Activated gamma-delta T cell treated with Interleukin-2 at 50 U/mL for 16 hours (primary cell): ENCODE measurements around the gene STXBP1.
"Not testable (repeated sequence)": the region's sequence is repeated elsewhere in the genome, so short reads cannot be mapped to it uniquely, and the experiment has no call there.

Experiments
- DNase-seq: peaks from one replicate; pipeline ENCODE4 v3.0.0-alpha.2; 2020

The STXBP1 gene

DNA sequence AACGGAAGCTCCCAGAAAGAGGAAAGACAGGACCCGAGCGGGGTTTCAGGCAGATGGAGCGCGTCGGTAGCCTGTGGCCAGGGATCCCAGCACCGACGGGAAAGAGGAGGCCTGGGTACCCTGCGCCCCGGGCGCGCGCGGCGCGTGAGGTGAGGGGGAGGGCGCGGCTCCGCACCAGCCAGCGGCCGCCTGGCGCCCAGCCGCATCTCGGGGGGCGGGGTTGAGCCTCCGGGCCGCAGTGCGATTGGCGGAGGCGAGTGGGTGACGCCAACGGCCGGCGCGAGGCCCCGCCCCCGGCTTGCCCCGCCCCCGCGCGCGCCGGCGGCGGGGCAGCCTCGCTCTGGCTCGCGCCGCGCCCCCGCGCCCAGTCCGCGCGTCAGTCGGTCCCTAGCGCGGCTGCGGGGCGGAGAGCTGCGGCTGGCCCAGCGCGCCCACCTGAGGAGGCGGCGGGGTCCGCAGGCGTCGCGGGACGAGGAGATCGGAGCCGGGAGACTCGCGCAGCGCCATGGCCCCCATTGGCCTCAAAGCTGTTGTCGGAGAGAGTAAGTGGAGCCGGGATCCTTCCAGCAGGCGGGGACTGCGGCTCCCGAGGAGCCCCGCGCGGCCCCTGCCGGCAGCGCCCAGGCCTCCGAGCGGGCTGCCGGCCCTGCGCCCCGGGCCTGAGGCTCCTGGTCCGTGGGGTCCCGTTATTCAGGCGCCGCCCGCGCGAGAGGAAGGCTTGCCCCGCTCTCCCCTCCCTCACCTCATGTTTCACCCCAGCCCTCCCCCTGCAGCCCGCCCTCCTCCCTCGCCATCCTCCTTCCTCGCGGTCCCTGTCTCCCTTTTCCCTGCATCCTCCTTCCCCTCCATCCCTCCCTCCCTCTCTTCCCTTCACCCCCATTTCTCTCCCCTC lies at the start of gene STXBP1:
Gene STXBP1, plus strand, starts transcription at position 379 of the 892 bp plus-strand sequence. Its CDS starts 127 bp downstream, at position 506.
- peak; percentile 84 for DNase-seq

DNA sequence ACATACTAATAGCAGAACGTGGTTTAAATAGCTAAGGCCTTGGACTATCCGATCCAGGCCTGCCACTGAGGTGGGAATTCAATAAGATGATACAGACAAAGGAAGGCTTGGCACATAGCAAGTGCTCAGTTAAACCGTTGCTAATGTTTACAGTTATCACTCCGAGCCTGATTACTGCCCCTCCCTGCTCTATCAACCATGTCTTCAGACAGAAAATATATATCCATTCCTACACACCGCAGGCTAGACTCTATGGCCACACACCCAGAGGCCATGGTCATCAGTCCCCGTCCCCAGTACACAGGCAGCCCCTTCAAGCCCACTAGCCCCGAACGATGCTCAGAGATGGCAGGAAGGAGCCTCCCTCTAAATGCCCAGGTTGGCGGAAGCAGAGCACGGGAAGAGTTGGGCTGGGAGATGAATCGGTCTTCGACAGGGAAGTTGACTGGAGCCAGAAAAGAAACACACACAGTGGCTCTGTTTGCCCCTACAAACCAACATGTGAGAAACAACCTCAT lies 49.7 kb upstream of the STXBP1 start:
- no peak for DNase-seq

DNA sequence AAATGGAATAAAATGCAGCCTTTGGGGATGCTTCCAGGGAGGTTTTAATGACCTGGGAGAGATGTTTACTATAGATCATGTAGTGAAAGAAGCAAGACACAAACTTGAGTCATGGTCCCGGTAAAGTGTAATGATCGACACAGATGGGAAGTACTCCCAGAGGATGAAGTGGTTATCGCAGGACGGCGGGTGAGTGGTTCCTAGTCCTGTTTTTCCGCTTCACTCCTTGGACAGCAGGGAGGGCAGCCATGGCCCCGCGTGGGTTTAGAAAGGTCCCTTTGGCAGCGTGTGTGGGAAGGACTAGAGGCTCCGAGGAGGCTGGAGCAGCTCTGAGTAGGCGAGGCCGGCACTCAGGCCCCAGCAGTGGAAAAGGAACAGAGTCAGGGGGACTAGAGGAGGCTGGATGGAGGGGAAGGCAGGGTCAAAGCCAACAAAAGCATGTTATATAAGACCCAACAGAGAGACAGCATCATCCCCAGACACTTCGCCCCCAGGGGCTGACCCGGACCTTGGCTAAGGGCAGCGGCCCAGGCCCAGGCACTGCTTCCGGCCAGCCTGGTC lies 49.2 kb upstream of the STXBP1 start:
- DNase-seq, result no peak

DNA sequence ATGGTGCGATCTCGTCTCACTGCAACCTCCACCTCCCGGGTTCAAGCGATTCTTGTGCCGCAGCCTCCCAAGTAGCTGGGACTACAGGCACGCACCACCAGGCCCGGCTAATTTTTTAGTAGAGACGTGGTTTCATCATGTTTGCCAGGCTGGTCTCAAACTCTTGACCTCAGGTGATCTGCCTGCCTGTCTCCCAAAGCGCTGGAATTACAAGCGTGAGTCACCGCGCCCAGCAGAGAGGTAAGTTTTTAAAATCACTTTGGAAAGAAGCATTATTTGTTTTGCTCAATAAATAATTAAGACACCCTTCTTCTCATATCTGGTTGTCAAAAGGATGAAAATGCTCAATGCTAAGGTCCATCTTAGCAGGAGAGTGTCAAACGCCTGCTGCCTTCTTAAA lies 48.5 kb upstream of the STXBP1 start:
- no peak for DNase-seq

DNA sequence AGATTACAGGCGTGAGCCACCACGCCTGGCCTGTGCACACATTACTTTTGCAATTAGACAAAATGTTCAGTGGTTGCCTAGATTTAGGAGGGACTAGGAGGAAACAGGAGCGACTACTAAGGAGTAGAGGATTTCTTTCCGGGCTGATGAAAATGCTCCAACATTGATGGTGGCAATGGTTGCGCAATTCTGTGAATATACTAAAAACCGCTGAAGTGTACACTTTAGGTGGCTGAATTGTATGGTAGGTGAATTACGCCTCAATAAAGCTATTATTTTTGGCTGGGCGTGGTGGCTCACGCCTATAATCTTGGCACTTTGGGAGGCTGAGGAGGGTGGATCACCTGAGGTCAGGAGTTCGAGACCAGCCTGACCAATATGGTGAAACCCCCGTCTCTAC lies 46.8 kb upstream of the STXBP1 start:
- DNase-seq, result no peak

DNA sequence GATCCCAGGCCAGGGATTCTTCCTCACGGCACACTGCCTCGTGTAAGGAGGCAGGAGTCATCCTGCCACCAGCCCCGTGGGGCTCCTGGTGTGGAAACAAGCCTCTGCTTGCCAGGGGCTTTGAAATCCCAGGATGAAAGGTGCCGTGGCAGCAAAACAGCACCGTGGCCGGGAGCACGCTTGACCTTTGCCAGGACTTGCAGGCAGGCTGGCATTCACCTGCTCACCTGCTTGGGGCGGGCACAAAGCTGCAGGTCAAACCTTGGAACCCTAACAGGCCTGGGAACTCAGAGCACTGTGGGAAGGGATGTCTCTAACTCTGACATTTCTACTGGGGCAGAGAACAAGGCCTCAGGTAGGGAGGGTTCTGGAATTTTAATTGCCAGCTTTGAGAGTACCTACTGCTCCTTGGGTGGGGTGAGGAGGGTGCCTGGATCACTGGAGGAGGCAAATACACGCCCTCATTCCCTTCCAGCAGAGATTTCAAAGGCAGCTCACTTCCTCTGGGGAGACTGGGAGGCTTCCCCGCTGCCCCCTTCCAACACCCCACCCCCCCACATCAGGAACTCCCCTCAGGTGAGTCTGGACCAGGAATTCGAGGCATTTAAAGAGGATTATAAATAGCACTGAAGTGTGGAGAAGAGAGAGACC lies 45.6 kb upstream of the STXBP1 start:
- DNase-seq, result no peak

DNA sequence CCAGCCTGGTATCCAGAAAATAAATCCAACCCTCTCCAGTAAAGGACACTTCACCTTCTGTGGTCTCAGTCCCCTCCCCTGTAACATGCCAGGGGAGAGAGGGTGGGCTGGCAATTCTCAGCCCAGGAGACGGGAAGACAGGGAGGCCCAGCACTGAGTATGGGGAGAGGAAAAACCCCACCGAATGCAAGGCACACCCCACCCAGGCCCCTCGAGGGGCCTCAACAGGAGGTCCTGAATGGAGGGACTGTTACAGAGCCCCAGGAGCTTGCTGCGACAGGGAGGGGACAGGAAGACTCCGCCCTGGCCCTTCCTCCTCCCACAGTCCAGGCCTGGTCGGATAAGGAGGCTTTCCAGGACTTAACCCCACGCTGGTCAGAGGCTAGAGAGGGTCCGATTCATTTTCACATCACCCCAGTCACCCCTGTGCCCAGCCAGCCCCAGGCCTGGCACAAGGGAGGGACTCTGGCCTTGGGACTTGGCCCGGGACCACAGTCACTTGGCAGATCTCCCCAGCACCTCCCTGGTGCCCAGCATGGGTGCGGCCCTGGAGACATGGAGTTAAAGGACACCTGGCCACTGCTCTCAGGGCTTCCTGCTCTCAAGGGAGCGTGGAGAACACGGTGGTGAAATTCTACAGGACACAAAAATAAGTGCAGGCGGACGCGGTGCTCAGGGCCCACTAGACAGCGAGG lies 44.9 kb upstream of the STXBP1 start:
- no peak for DNase-seq

DNA sequence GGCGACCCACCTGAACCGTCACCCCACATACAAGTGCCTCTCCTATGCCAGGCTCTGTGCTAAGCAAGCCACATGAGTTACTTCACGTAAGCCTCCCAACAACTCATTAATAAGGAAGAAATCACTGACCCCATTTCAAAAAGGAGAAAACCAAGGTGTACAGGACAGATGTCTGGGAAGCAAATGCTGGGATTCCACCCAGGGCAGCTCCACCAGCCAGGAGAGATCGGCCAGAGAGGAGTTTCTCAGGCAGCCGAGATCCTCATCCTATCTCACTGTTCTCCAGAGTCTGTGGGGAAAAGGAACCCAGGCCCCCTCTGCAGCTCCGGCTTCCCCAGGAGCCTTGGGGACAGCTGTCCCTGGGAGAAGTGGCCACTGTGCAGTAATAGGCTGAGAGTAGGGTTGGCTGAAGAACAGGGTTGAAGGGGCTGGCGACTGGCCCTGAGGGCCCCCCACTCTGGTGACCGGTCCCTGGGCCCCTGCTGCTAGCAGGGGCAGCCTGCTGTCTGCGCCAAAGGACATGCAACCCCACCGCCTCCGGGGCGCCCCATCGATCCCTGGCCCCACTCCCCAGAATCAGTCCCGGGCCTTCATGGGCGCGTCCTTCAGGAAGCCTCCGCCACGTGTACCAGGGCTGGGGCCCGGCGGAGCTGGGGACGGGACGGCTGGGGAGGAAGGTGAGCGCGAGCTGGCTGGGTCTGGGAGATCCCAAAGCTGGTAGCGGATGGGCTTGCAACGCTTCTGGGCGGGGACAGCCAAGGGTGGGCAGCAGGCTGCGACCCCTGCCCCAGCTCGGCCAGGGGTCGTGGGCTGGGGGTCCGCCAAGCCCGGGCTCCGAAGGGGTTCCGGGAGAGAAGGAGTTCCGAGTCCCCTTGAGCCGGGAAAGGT lies 44.1 kb upstream of the STXBP1 start:
- no peak for DNase-seq

DNA sequence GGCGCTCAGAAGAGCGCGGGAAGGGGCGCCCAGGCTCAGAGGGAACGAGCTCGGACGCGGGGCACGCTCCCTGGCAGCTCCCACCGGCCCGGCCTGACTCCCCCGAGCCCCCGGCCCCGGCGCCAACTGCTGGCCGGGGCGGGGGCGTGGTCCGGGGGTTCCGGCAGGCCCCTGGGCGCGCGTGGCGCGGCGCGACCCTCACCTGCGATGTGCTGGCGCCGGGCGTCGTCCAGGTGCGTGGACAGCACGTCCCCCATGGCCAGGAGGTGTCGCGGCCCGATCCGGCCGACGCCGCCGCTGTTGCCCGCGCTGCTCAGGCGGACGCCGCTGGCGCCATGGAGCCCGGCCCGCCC lies 43.5 kb upstream of the STXBP1 start:
- DNase-seq, result no peak

DNA sequence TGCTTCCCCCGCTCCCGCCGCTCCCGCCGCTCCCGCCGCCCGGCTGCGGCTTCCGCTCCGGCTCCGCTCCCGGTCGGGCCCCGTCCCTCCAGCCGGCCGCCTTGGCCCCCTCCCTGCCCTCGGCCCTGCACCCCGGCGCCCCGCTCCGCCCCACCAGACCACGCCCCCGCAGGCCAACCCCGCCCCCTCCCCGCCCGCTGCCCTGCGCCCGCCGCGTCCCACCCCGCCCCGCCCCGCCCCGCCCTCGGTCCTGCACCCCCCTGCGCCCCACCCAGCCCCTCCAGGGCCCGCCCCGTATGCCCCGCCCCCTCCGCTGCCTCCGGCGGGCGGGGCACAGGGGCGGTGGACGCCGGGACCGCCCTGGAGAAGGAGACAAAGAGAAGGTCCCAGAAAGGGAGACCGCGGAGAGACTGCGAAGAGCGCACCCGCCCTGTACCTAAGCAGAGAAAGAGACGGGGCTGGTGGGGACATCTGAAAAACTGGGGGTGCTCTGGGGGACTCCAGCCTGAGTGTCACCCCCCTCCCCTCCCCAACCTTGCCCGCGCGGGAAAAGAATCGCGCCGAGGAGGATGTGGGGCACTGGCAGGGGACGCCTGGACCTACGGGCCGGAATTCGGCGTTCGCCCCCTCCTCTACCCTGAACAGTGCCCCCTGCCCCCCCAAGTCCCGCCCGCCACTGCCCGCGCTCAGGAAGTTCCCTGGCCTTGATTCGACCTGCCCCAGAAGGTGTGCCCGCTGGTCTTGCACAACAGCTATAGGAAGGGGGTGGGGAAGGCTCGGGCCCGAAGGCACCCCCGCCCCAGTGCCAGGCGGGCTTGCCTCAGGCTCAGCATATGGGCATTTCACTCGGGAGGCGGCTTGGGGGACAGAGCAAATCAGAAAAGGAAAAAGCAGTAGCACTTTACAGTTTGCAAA lies 42.8 kb upstream of the STXBP1 start:
- peak; percentile 68 for DNase-seq

DNA sequence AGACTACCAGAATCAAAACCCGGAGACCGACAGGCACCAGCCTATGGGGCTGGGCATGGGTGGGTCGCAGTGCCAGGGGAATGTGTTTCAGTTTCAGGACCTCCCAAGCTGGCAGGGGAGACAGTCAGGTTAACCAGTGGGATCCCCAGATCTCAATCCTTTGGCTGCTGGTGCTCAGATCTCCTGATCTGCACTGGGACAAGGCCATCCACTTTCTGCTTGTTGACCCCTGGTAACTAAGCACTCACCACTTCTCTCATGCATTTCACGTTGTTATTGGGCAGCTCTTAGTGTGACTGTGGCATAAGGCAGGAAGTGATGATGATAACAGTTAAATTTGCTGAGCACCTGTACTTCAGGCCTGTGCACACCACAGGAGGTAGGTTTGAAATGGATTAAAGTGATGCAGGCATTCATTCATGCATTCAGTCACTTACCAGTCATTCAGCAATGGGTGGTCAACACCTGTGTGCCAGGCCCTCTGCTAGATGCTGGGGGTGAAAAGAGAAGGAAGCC lies 42.1 kb upstream of the STXBP1 start:
- DNase-seq, result no peak

DNA sequence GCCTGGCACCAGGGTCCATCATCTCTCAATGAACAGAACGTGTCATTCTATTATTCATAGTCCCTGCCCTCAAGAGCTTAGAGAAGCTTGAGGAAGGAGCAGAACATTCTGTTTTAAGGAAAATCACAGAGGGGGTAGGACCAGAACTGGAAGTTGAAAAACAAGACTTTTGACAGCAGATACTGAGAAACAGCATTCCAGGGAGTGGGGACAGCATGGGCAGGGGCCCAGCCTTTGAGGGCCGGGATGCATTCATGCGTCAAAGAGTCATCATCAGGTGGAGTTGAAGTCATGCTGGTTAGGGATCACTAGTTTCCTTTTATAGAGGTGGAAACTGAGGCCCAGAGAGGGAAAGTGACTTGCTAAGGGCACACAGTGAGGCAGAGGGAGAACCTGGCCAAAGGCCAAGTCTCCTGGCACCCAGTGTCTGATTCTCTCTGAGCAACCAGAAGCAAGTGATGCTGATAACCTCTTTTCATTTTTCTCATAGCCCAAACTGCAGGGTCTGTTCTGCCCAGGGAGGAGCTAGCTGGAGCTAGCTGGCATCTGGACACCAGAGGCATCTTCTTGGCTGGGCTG lies 41.5 kb upstream of the STXBP1 start:
- DNase-seq, result no peak

DNA sequence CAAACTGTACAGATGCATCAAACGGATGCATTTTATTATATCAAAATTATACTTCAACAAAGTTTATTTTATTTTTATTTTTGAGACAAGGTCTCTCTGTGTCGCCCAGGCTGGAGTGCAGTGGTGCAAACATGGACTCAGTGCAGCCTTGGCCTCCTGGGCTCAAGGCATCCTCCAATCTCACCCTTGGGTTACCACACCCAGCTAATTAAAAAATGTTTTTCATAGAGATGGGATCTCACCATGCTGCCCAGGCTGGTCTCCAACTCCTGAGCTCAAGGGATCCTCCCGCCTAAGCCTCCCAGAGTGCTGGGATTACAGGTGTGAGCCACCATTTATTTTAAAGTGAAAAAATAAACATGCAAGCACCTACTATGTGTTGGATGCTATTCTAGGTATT lies 40.1 kb upstream of the STXBP1 start:
- no peak for DNase-seq

DNA sequence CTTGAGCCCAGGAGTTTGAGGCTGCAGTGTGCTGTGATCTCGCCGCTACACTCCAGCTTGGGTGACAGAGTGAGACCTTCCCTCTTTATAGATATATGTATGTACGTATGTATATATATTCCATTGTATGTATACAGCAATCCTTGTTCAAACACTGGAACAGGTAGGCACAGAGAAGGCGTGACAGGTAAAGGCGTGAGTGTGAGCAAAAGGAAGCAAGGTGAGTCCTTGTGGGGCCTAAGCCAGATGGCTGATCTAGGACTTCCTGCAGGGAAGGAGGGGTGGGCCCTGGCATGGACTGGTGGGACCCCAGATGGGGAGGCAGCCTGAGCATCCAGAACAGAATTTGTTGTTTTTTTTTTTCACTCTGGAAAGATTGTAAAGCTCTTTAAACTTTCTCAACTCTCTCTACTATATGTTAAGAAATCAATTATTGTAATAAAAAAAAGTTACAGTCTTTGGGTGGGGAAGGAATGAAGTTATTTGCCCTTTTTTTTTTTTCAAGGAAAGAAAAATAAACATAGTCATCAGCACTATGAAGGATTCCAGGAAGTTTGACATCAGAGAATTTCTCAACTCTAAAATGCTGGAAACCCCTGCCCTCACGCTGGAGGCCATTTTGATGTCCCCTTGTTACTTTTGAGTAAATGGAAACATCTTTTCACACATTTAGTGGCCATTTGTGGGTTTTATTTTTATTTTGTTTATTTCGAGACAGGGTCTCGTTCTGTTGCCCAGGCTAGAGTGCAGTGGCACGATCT lies 38.9 kb upstream of the STXBP1 start:
- DNase-seq, result no peak

DNA sequence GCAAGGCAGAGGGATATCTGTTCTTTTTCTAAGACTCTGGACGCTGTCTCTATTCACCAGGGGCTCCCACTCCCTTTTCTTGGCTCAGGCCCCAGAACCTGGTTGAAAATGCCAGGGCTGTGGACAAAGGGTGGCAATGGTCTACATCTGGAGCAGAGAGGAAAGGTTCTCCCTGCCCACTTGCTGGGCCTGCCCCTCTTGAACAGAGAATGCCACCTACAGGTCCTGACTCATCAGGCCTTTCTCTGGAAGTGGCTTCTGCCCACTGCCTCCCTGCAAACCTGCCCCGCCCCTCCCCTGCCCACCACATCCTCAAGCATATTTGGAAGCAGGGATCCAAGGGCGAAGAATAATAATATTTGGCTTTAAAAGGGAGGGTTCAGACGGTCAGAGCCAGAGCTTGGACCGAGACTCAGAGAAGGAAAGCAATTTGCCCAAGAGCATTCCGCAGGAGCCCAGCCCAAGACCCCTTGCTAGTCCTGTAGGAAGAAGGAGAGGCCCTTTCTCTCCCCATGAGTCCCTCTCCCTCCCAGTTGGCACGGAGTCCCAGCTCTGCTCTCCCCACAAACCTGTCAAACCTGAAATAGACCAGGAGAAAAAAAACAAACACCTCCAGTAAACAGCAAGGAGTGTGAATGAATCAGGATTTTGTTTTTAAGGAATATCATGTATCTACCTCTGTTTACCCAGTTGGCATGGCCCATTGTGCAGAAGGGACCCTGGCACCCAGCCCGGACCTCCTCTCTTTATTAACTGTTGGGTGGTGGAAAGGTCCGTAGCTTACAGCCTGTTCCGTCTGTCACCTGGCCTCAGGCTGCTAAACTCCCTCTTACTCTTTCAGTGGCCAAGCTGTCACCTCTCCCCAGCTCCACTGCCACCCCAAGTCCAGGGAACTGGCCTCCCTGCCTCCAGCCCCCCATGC lies 37.7 kb upstream of the STXBP1 start:
- DNase-seq, result no peak

DNA sequence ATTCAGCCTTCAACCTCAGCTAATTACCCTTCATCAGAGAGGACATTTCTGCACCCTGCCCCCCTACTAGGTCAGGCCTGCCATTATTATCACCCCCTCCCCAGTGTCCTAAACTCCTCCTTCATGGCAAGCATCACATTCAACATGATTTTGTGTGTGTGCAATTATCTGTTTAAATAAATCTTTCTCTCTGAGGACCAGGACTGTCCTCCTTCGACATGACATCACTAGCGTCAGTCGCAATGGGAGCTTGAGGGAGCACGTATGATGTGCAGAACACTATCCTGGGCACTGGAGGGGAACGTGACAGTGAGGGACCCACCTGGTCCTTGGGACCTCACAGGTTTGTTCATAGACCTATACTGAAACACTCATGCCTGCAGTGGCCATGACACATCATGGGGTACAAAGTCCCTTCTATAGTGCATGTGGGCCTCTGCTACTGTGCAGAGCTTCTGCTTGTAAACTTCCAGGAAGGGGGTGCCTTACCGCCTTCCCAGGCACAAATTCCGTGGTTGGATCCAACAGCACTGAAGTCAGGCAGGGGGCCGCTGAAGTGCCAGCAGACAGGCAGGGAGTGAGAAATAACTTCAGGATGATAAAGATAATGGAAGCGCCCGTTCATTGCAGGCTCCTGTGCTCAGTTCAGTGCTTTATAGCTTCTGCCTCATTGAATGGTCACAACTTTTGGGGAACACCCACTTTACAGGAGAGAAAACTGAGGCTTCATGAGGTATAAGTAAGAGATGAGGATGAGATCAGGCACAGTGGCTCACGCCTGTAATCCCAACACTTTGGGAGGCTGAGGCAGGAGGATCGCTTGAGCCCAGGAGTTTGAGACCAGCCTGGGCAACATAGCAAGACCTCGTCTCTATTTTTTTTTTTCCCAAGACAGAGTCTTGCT lies 36.0 kb upstream of the STXBP1 start:
- DNase-seq, result no peak

DNA sequence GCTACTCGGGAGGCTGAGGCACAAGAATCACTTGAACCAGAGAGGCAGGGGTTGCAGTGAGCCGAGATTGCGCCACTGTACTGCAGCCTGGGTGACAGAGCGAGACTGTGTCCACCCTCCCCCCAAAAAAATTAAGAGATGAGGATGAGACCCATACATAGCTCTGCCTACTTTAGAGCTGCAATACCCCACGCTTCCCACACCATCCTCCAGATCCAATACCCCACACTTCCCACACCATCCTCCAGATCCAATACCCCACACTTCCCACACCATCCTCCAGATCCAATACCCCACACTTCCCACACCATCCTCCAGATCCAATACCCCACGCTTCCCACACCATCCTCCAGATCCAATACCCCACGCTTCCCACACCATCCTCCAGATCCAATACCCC lies 34.9 kb upstream of the STXBP1 start:
- DNase-seq, result not testable (repeated sequence)

DNA sequence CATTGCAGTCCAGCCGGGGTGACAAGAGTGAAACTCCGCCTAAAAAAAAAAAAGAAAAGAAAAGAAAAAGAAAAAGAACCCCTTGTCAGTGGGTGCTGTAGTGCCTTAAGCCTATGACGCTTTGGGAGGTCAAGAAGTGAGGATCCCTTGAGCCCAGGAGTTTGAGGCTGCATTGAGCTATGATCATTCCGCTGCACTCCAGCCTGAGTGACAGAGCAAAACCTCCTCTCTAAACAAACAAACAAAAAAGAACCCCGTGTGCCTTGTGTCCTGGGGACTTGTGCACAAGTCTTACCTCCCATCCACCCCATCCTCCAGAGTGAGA lies 33.5 kb upstream of the STXBP1 start:
- no peak for DNase-seq
